PC-9 (cell line): ENCODE data around the gene RTN4IP1. TPM values are rescaled to one million over a fixed set of nuclear protein-coding genes. Genes with fewer than 3 reads are reported as not detected.

ENCODE experiments used
- BruUV-seq: library from RNA; stranded (reverse); fragments of 400-500 nt; replicated peaks from 2 replicates; lab custom pipeline; 2021; lab: Mats Ljungman, UMichigan
- CTCF ChIA-PET: fragments of 300-600 bp; sonication (Branson Sonifier 250); formaldehyde crosslinking; loops from one replicate; lab custom pipeline; 2022; ENCODE audit warnings: antibody characterized with exemption; lab: Charles Lee
- POLR2A ChIA-PET: fragments of 300-600 bp; sonication (Branson Sonifier 250); formaldehyde crosslinking; loops from one replicate; lab custom pipeline; 2022; ENCODE audit warnings: antibody characterized with exemption; ENCODE audit not compliant: unreplicated experiment; lab: Charles Lee
- DNase-seq, 2 experiments: peaks; one replicate each; pipeline versions ENCODE4 v3.0.0 to v3.0.0-alpha.2; 2015 to 2022; ENCODE audit warnings: mixed read lengths in 1 of 2
- H2AFZ ChIP-seq: fragments of 200-600 bp; sonication (generic); 2 replicates; pipeline ENCODE4 v1.8.1; 2017; ENCODE audit warnings: antibody characterized with exemption
- H3F3A ChIP-seq: fragments of 200-600 bp; sonication (generic); 2 replicates; pipeline ENCODE4 v1.8.1; 2017; ENCODE audit warnings: antibody characterized with exemption, mild to moderate bottlenecking, low read depth; ENCODE audit not compliant: insufficient read depth
- H3K27ac ChIP-seq: fragments of 200-600 bp; sonication (generic); 2 replicates; pipeline ENCODE4 v1.6.1; 2016; ENCODE audit warnings: mixed run types
- H3K27me3 ChIP-seq: fragments of 200-600 bp; sonication (generic); 2 replicates; pipeline ENCODE4 v1.6.1; 2016; ENCODE audit warnings: low read depth, mixed run types; ENCODE audit not compliant: insufficient read depth
- H3K36me3 ChIP-seq: fragments of 200-600 bp; sonication (generic); 2 replicates; pipeline ENCODE4 v1.6.1; 2016; ENCODE audit warnings: low read depth, mixed run types
- H3K4me1 ChIP-seq: fragments of 200-600 bp; sonication (generic); replicated peaks from 2 replicates; pipeline ENCODE4 v1.6.1; 2016; ENCODE audit warnings: mixed run types; ENCODE audit not compliant: insufficient read depth
- H3K4me2 ChIP-seq: fragments of 200-600 bp; sonication (generic); 2 replicates; pipeline ENCODE4 v1.6.1; 2017; ENCODE audit warnings: mixed run types
- H3K4me3 ChIP-seq: fragments of 200-600 bp; sonication (generic); 2 replicates; pipeline ENCODE4 v1.6.1; 2016; ENCODE audit warnings: mixed run types
- H3K79me2 ChIP-seq: fragments of 200-600 bp; sonication (generic); 2 replicates; pipeline ENCODE4 v1.6.1; 2017; ENCODE audit warnings: low read depth, mixed run types
- H3K9me2 ChIP-seq: fragments of 200-600 bp; sonication (generic); 2 replicates; pipeline ENCODE4 v1.8.1; 2017; ENCODE audit warnings: mild to moderate bottlenecking; ENCODE audit not compliant: insufficient read depth
- H3K9me3 ChIP-seq: fragments of 200-600 bp; sonication (generic); 2 replicates; pipeline ENCODE4 v1.8.1; 2016; ENCODE audit warnings: low read depth; ENCODE audit not compliant: insufficient read depth
- H4K20me1 ChIP-seq: fragments of 200-600 bp; sonication (generic); 2 replicates; pipeline ENCODE4 v1.8.1; 2017; ENCODE audit not compliant: insufficient read depth
- EZH2 ChIP-seq: fragments of 200-600 bp; sonication (generic); IDR thresholded peaks from 2 replicates; pipeline ENCODE4 v1.8.0; 2017; ENCODE audit warnings: antibody characterized with exemption, low read depth
- intact Hi-C: fragments of 100-400 bp; cut with micrococcal nuclease; formaldehyde crosslinking; loops from one replicate; pipeline ENCODE4 v1.10.0; 2022; ENCODE audit not compliant: unreplicated experiment
- total RNA-seq: library from RNA; stranded (reverse); gene quantifications from 2 replicates; pipeline ENCODE4 v1.2.3, GENCODE V29; 2021
- TF ChIP-seq, protein P1 (sequence below): fragments of 200-600 bp; sonication (generic); conservative IDR thresholded peaks from 2 replicates; pipeline ENCODE4 v1.6.1; 2017; ENCODE audit warnings: mixed run types, antibody characterized with exemption, mild to moderate bottlenecking, moderate library complexity

RTN4IP1 gene
- total RNA-seq, 1 experiment from 2014 or later: 10.0 TPM

GRCh38 chr6:106620931-106621672 is 8.2 kb downstream of the RTN4IP1 start:
- ChIA-PET POLR2A (no interaction called here), CTCF (no interaction called here)
- H2AFZ ChIP-seq: no peak overlapping the region
- no peak overlapping the region for H3K4me2 ChIP-seq
- H3K27ac ChIP-seq: no peak overlapping the region
- H3K9me2 ChIP-seq: no peaks in the 10 kb centered on the region
- no peaks in the 10 kb centered on the region for H4K20me1 ChIP-seq
- no peak for DNase-seq
- no peaks in the 10 kb centered on the region for H3F3A ChIP-seq
- H3K4me1 ChIP-seq: no peaks in the 10 kb centered on the region
- no peaks in the 10 kb centered on the region for H3K79me2 ChIP-seq
- H3K9me3 ChIP-seq: peaks cover 3% of the 10 kb centered on the region; the same call in 1 of the 2 replicates
- no peak for TF ChIP-seq EZH2
- TF ChIP-seq, protein P1, sequence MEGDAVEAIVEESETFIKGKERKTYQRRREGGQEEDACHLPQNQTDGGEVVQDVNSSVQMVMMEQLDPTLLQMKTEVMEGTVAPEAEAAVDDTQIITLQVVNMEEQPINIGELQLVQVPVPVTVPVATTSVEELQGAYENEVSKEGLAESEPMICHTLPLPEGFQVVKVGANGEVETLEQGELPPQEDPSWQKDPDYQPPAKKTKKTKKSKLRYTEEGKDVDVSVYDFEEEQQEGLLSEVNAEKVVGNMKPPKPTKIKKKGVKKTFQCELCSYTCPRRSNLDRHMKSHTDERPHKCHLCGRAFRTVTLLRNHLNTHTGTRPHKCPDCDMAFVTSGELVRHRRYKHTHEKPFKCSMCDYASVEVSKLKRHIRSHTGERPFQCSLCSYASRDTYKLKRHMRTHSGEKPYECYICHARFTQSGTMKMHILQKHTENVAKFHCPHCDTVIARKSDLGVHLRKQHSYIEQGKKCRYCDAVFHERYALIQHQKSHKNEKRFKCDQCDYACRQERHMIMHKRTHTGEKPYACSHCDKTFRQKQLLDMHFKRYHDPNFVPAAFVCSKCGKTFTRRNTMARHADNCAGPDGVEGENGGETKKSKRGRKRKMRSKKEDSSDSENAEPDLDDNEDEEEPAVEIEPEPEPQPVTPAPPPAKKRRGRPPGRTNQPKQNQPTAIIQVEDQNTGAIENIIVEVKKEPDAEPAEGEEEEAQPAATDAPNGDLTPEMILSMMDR: no peak
- intact Hi-C loops: no loop called here
- H3K27me3 ChIP-seq: no peaks in the 10 kb centered on the region
- no peak overlapping the region for H3K4me3 ChIP-seq
- H3K36me3 ChIP-seq: 0 out of 2 replicates have a peak, but pooled peaks cover 5% of the 10 kb centered on the region
- no TSS peak for BruUV-seq

- Histone ChIP-seq H3K9me2 (no peaks in the 10 kb centered on the region), H3K4me3 (no peak overlapping the region), H3K27me3 (no peaks in the 10 kb centered on the region), H3F3A (no peaks in the 10 kb centered on the region), H3K9me3 (peaks cover 3% of the 10 kb centered on the region; the same call in 1 of the 2 replicates), H3K27ac (no peak overlapping the region), H4K20me1 (no peaks in the 10 kb centered on the region), H3K79me2 (no peaks in the 10 kb centered on the region), H3K4me2 (no peak overlapping the region), H2AFZ (no peak overlapping the region), H3K4me1 (no peaks in the 10 kb centered on the region), H3K36me3 (0 out of 2 replicates have a peak, but pooled peaks cover 5% of the 10 kb centered on the region)
- CTCF ChIA-PET: no interaction called here
- DNase-seq: no peak
- no peak for TF ChIP-seq EZH2
- TF ChIP-seq, protein P1: no peak
- POLR2A ChIA-PET: no interaction called here
- intact Hi-C loops: no loop called here
- no TSS peak for BruUV-seq
Observed at GRCh38 chr6:106619223-106619622, 10.1 kb downstream of the RTN4IP1 start.

GRCh38 chr6:106618324-106618723 is 11.0 kb downstream of the RTN4IP1 start:
- intact Hi-C loops: no loop called here
- ChIA-PET POLR2A (interaction anchor here (0.7 kb wide), 1 partner anchor 16 kb away, joined by 3 read pairs; no protein-coding TSS in a partner anchor), CTCF (no interaction called here)
- Histone ChIP-seq H3K27me3 (no peaks in the 10 kb centered on the region), H3K9me3 (peaks cover 3% of the 10 kb centered on the region; the same call in 1 of the 2 replicates), H3K4me3 (no peak overlapping the region), H3K4me2 (no peak overlapping the region), H3K79me2 (no peaks in the 10 kb centered on the region), H3K36me3 (0 out of 2 replicates have a peak, but pooled peaks cover 5% of the 10 kb centered on the region), H2AFZ (no peak overlapping the region), H3F3A (no peaks in the 10 kb centered on the region), H4K20me1 (no peaks in the 10 kb centered on the region), H3K27ac (no peak overlapping the region), H3K9me2 (no peaks in the 10 kb centered on the region), H3K4me1 (no peaks in the 10 kb centered on the region)
- no TSS peak for BruUV-seq
- TF ChIP-seq, protein P1: no peak
- no peak for TF ChIP-seq EZH2
- DNase-seq: no peak
